GM12872 (cell line): ENCODE results near the gene FAM234B.

ENCODE experiments used
- TF ChIP-seq, protein P1 (sequence below): IDR thresholded peaks from 3 replicates; pipeline ENCODE4 v1.5.1; 2011; ENCODE audit warnings: low read depth, mild to moderate bottlenecking, low read length, moderate library complexity; ENCODE audit not compliant: insufficient read depth

Gene FAM234B

DNA sequence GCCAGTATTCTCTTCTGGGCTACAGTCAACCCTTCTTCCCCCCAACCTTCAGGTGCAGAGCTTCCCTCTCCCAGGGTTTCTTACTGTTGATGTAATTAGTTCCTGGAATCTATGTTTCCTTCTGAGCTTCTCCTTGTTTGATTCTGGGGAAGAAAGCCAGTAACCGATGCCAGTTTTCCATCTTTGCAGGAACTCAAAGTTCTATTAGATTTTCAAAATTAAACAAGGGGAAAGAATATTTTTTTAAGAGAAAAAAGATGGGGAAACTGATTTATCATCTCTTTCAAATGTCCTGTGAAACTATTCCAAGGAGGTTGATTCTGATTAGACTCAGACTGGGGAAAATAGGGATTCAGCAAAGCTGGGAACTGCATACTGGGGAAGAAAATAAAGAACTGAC, 17.9 kb upstream of the FAM234B start:
- TF ChIP-seq, protein P1, sequence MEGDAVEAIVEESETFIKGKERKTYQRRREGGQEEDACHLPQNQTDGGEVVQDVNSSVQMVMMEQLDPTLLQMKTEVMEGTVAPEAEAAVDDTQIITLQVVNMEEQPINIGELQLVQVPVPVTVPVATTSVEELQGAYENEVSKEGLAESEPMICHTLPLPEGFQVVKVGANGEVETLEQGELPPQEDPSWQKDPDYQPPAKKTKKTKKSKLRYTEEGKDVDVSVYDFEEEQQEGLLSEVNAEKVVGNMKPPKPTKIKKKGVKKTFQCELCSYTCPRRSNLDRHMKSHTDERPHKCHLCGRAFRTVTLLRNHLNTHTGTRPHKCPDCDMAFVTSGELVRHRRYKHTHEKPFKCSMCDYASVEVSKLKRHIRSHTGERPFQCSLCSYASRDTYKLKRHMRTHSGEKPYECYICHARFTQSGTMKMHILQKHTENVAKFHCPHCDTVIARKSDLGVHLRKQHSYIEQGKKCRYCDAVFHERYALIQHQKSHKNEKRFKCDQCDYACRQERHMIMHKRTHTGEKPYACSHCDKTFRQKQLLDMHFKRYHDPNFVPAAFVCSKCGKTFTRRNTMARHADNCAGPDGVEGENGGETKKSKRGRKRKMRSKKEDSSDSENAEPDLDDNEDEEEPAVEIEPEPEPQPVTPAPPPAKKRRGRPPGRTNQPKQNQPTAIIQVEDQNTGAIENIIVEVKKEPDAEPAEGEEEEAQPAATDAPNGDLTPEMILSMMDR, result no peak

DNA sequence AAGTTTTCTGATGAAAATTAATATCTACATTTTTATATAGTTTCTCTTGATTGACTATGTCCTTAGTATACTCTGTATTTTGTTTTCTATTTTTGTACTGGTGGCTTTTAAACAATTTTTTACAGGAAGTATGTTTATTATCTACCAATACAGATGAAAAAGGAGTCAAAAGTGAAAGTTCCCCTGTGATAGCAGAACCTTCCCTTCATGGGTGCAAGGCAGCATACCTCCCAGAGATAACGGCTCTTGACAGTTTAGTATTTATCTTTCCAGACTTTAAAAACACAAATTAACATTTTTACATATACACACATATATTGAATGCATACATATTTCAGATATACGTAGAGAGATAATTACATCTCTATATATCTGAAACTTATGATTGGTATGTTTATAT, 17.1 kb upstream of the FAM234B start:
- TF ChIP-seq, protein P1, result no peak

DNA sequence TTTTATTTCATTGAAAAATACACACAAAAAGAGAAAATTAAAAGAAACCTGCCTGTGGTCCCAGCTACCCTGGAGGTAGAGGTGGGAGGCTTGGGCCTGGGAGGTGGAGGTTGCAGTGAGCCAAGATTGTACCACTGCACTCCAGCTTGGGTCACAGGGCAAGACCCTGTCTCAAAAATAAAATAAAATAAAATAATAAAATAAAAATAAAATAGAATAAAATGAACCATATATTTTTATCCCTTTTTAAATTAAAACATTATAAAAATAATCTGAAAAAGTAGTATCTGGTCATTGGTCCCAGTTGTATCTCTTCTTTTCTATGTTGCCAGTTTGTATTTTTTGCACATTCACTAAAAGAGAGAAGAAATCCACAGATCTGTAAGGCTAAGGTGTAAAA, 16.7 kb upstream of the FAM234B start:
- TF ChIP-seq, protein P1, result no peak

DNA sequence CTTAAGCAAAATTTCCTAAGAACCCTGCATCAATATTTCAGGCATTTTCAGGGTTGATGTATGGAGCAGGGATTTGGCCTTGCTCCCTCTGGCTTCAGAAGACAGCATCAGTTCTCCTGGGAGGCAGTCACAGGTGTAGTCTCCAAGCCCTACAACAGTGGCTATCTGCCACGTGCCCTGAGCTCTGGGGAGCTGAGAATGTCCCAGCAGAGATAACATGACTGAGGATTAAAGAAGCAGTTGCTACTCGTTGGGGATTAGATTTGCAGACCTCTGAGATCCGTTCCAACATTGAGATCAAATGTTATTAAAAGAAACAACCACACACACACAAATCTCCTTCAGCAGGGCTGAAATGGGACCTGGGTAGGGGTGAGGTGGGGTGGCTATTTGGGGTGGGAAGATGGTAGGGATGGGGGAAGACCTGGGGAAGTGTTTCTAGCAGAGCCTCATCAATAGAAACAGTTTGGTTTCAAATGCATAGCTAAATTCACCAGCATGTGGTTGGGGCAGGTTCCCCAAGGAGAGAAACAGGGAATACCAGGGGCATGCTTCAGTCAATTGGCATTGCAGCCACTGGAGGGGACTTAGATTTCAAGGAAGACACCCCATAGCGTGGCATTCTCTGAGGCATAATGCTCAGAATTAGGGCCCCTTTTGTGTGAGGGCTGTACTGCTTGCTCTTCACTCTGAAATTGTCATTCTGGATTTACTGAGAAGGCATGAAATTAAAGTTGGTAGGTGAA, 15.2 kb upstream of the FAM234B start:
- TF ChIP-seq, protein P1, result no peak

DNA sequence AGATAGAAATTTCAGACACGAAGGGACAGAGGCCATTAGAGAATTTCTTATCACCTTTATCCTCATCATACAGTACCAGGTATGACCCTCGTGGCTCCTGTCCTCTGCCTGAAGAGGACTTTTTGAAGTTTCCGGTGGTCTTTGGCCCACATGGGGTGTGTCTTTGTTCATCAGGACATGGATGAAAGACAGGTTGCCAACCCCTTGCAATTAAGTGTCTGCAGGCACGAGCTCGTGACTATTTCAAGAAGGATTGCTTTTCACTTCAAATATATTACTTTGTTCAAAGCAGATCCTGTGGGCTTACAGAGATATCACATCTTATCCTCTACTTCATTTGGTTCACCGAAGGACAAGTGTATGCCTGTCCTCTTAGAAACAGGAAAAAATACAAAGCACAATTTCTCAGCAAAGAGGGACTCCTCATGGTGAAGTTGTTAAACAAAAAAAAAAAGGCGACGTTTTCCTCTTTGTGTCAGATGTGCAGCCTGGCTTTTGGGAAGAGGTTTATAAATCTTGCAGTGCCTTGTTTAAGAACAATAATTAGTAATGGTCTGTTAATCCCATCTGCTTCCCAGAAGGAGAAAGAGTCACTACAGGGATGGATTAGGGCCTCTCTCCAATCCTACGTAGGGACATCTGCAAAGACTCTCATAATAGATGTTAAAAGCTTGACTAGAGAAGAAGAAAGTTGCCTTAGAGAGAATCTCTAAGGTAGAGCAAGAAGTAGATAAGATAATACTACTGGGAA, 13.5 kb upstream of the FAM234B start:
- TF ChIP-seq, protein P1, result no peak

DNA sequence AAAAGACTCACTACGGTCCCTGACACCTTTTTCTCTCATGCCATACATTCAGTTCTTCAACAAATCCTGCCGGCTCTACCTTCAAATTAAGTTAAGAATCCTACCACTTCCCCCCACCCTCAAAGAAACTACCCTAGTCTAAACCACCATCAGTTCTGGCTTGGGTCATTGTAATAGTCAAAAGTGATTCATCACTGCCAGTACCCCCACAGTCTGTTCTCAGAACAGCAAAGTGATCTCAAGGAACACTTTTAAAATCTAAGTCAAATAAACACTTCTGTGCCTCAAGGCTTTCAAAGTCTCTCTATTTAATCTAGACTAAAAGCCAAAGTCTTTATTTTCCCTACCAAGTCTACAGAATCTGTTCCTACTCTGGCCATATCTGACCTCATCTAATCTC, 12.0 kb upstream of the FAM234B start:
- TF ChIP-seq, protein P1, result no peak

DNA sequence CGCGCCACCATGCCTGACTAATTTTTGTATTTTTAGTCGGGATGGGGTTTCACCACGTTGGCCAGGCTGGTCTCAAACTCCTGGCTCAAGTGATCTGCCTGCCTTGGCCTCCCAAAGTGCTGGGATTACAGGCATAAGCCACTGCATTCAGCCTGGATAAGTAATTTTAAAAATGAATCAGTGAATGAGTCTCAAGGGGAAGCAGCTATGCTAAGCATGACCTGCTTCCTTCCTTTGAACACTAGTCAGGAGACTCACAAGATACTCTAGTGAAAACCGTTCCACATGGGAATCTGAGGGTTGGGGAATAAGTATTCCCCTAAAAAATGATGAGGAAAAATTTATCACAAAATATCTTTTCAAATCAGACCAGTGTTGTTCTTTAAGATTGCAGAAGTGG, 10.7 kb upstream of the FAM234B start:
- TF ChIP-seq, protein P1, result no peak
